IPS-18c (cell line): ENCODE measurements around the gene SP4.

Source experiments
- H3K4me3 ChIP-seq: 2 replicates; pipeline ENCODE4 v1.7.0; 2013; ENCODE audit warnings: low read depth, mild to moderate bottlenecking, low read length, moderate library complexity; ENCODE audit not compliant: insufficient read depth
- H3K9me3 ChIP-seq: one replicate; pipeline ENCODE4 v1.6.1; 2013; ENCODE audit warnings: mild to moderate bottlenecking, low read length, moderate library complexity; ENCODE audit not compliant: control insufficient read depth, insufficient read depth

SP4 gene

GRCh38 chr7:21429021-21429420 lies 1.1 kb downstream of the SP4 start:
- H3K9me3 ChIP-seq, result no peaks in the 10 kb centered on the region
- peak overlapping the region; percentile 66 for H3K4me3 ChIP-seq

DNA sequence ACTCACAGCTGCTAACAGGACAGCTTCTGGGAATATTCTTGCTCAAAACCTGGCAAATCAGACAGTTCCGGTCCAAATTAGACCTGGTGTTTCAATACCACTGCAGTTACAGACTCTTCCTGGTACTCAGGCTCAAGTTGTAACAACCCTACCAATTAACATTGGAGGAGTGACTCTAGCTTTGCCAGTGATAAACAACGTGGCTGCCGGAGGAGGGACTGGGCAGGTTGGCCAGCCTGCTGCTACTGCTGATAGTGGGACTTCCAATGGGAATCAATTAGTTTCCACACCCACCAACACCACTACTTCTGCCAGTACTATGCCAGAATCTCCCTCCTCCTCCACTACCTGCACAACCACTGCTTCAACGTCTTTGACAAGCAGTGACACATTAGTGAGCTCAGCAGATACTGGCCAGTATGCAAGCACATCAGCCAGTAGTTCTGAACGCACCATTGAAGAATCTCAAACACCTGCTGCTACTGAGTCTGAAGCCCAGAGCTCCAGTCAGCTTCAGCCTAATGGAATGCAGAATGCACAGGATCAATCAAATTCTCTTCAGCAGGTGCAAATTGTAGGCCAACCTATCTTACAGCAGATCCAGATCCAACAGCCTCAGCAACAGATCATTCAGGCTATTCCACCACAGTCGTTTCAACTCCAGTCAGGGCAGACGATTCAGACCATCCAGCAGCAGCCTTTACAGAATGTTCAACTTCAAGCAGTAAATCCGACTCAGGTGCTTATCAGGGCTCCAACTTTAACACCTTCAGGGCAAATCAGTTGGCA lies 2.1 kb downstream of the SP4 start:
- no peak overlapping the region; the same call in 1 of the 2 replicates for H3K4me3 ChIP-seq
- H3K9me3 ChIP-seq, result no peaks in the 10 kb centered on the region

GRCh38 chr7:21430575-21430954 lies 2.7 kb downstream of the SP4 start:
- no peak overlapping the region; the same call in 1 of the 2 replicates for H3K4me3 ChIP-seq
- H3K9me3 ChIP-seq, result no peaks in the 10 kb centered on the region

- Histone ChIP-seq H3K9me3 (no peaks in the 10 kb centered on the region), H3K4me3 (no peak overlapping the region)
These were observed 15.4 kb downstream of the SP4 start for GRCh38 chr7:21443149-21443841.

DNA sequence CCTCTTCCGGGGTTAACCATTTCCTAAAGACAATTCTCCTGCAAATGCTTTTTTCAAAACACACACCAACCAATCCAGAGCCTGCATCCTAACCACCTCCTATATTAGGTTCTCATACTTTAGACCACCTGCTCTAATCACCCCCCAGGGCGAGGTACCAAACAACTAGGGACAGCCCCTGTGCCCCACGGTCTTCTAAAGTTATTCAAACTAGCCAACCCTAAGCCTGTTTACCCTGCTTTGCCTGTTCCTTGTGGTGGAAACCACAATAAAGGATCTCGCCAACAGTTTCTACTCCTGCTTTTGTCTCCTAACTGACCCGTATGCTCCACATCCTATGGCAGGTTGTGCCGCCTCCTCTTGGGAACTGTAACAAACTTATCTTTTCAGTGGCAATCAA lies 21.1 kb downstream of the SP4 start:
- no peak overlapping the region for H3K4me3 ChIP-seq
- peaks cover 1% of the 10 kb centered on the region for H3K9me3 ChIP-seq

DNA sequence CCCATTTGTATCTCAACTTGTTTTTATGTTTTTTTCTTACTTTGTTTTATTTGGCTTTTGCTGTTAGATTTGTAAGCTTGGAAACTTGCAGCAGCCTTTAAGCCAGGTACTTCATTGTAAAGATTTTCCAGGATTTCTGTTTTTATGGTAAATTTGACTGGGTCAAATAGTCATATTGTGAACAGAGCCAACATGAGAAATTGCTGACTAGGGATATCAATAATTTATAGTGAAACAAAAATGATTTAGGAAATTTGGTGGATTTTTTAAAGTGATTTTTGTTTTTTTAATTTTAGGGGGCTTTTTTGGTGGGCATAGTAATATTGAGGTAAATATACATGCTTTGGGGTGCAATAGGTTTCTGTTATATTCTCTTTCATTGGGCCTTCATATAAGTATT lies 22.2 kb downstream of the SP4 start:
- no peak overlapping the region for H3K4me3 ChIP-seq
- peaks cover 3% of the 10 kb centered on the region for H3K9me3 ChIP-seq

GRCh38 chr7:21450941-21451340 lies 23.1 kb downstream of the SP4 start:
- Histone ChIP-seq H3K4me3 (no peak overlapping the region), H3K9me3 (peaks cover 5% of the 10 kb centered on the region)

GRCh38 chr7:21454182-21454581 lies 26.3 kb downstream of the SP4 start:
- Histone ChIP-seq H3K4me3 (no peak overlapping the region), H3K9me3 (peaks cover 7% of the 10 kb centered on the region)

- Histone ChIP-seq H3K4me3 (no peak overlapping the region; the same call in 1 of the 2 replicates), H3K9me3 (peaks cover 7% of the 10 kb centered on the region)
These were observed 27.0 kb downstream of the SP4 start for GRCh38 chr7:21454906-21455305.

GRCh38 chr7:21461282-21461681 lies 33.4 kb downstream of the SP4 start:
- H3K9me3 ChIP-seq, result no peaks in the 10 kb centered on the region
- no peak overlapping the region for H3K4me3 ChIP-seq

DNA sequence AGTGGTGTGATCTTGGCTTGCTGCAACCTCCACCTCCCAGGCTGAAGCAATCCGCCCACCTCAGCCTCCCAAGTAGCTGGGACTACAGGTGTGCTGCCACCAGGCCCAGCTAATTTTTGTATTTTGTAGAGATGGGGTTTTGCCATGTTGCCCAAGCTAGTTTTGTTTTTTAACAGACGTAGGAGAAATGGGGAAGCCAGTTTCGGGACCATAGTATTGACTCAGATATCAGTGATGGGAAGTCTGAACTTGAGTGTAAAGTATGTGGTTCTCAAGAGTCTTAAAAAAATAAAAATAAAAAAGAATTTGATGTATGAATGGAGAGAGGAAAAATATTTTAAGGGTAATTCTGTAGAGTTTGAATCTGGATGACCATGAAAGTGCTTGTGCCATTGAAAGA lies 34.2 kb downstream of the SP4 start:
- Histone ChIP-seq H3K4me3 (no peak overlapping the region), H3K9me3 (no peaks in the 10 kb centered on the region)

DNA sequence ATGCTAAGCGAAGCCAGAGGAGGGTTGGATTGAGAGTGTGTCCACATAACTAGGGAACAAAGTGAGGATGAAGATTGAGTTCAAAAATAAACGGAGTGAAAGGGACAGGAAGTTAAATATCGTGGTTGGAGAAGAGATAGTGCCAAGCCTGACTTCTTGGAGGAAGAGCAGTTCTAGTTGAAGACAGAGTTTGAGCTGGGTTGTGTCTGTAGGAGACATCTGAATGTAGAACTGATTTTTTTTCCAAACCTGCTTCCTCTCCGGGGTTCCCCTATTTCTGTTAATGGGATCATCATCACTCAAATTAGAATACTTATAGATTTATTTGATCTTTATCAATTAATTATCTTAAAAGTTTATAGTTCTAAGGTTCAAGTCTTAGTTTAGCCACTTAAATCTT lies 35.6 kb downstream of the SP4 start:
- no peak overlapping the region for H3K4me3 ChIP-seq

GRCh38 chr7:21468969-21469368 lies 41.1 kb downstream of the SP4 start:
- Histone ChIP-seq H3K4me3 (no peak overlapping the region), H3K9me3 (no peaks in the 10 kb centered on the region)

More for the DNA sequence above, 35.6 kb downstream of the SP4 start:
- H3K9me3 ChIP-seq, result no peaks in the 10 kb centered on the region

GRCh38 chr7:21469894-21470293 lies 42.0 kb downstream of the SP4 start:
- Histone ChIP-seq H3K9me3 (no peaks in the 10 kb centered on the region), H3K4me3 (no peak overlapping the region)

- H3K9me3 ChIP-seq, result no peaks in the 10 kb centered on the region
- H3K4me3 ChIP-seq, result no peak overlapping the region
These were observed 44.1 kb downstream of the SP4 start for GRCh38 chr7:21472029-21472428.

GRCh38 chr7:21476429-21476828 lies 48.5 kb downstream of the SP4 start:
- Histone ChIP-seq H3K9me3 (no peaks in the 10 kb centered on the region), H3K4me3 (no peak overlapping the region)

DNA sequence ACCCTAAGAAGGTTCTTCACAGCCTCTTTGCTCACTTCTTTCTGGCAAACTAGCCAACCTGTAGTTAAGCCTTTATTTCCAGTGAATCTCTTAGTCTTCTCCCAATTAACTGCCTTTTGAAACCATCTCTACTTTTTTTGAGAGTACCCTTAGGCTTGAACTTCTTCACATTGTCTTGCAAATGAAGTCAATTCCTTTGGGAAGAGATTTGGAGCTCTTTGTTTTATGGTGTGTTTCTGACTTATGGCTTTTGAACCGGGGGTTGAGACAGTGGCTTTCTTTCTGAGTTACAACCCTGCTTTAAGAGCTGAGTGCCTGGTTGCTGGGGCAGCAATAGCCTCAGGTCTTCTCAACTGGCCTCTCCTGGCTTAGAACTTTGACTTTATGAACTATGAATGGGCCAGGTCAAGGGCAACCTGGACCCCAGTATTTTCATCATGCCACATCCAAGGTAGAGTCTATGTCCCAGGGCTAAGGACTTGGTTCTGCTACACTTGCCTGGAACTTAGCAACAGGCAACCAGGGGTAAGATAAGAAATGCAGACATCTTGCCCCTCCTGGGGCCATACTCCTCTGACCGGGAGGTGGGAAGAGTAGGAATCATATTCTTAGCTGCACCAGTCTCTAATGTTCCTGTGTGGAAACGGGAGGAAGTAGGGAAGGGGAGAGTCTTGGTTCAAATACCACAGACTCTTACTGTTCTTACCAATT lies 53.0 kb downstream of the SP4 start:
- H3K4me3 ChIP-seq, result no peak overlapping the region
- no peaks in the 10 kb centered on the region for H3K9me3 ChIP-seq

GRCh38 chr7:21486511-21486910 lies 58.6 kb downstream of the SP4 start:
- Histone ChIP-seq H3K9me3 (no peaks in the 10 kb centered on the region), H3K4me3 (no peak overlapping the region)
